HG02885 (cell line): ENCODE measurements around the gene LATS2.
"Not testable (repeated sequence)": the region's sequence is repeated elsewhere in the genome, so short reads cannot be mapped to it uniquely, and the experiment has no call there.

ENCODE experiments used
- ATAC-seq: cut with Tn5 transposase; IDR thresholded peaks from one replicate; pipeline ENCODE4 v1.9.1; 2021; ENCODE audit warnings: mild to moderate bottlenecking; ENCODE audit not compliant: unreplicated experiment, poor library complexity

The LATS2 gene

DNA sequence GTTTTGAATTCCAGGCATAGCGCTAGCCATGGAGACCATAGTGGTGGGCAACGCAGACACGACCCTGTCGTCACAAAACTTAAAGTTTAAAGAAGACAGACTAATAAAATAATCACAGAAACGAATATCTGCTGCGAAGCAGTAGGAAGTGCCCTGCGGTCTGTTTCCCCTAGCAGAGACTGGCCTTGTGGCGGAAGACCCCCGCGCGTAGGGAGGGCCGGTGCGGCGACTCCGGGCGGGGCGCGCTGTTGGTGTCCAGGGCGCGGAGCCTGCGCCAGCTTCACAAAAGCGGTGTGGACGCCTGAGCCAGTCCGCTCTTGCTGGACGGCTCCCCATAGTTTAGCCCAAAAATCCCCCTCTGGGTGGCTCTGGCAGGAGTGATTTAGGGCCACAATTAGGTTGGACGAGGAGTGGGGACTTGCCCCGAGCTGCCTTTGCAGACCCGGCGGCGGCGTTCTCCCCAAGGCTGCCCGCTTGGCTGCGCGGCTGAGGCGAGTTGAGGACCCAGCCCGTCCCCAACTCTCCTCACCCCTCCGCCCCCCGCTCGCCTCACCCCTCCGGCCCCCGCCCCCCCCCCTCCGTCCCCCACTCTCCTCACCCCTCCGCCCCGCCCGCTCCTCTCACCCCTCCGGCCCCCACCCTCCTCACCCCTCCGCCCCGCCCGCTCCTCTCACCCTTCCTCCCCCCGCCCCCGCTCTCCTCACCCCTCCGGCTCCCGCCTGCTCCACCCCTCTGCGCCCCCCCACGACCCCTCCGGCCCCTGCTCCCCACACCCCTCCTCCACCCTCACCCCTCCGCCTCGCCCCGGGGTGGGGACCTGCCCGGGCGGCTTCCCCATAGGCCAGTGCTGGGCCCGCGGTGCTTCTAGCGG, 14.2 kb upstream of the LATS2 start:
- ATAC-seq: no peak

DNA sequence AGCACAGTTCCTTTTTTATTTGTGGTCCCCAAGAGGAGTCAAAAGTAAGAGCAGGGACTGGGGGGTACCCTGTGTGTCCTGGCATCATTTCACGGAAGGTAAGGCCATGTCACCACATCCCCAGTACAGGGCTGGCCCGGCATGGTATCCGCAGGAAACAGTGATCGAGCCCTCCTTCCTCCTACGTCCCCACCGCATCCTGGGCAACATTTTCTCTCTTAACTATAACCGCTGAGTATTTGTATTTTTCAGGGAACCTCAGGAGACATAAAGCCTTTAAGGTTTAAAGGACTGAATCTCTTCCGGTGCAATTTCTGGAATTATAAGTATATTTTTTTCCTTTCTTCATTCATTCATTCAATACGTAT, 13.6 kb upstream of the LATS2 start:
- no peak for ATAC-seq

DNA sequence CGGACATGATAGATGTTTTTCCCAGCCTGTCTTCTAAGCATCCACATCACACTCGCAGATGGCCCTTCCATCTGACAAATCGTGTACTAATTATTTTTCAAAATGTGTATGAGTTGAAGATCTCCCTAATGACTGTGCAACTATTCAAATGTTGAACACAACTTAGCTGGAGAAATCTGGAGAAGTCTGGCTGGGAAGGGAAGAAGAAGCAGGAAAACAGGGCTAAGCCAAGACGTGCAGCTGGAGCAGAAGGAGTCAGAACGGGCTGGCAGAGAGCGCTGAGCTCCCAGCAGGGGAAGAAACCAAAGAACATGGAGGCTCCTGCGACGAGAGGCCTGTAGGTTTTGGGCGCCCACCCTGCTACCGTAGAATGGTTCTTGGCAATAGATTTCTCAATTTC, 13.2 kb upstream of the LATS2 start:
- no peak for ATAC-seq

DNA sequence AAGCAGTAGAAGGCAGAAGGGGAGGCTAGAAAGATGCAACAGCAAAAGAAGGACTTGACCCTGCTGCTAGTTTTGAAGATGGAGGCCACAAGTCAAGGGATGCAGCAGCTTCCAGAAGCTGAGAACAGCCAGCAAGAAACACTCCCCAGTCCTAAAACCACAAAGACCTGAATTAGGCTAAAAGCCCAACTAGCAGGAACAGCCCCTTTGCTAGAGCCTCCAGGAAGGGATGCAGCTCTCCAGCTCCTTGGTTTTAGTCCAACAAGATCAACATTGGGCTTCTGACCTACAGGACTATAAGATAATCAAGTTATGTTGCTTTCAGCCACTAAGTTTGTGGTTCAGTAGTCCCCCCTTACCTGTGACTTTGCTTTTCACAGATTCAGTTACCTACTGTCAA, 10.5 kb upstream of the LATS2 start:
- no peak for ATAC-seq

DNA sequence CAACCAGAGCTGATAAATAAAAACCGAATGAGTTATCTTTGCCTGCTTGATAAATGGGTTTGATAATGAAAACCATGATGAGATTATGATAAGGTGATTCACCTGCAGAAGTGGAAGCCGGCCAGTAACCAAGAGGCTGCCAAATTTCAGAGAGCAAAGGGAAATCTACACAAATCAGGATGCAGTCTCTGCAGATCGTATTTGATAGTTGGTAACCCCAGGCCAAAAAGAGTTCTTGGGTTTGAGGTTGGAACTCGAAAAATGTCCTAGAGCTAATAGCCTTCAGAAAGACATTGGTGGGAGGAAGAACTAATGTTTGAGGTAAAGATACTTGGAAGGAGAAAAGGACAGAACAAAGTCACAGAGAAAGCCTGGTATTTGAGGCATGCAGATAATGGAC, 9.6 kb upstream of the LATS2 start:
- ATAC-seq: no peak

DNA sequence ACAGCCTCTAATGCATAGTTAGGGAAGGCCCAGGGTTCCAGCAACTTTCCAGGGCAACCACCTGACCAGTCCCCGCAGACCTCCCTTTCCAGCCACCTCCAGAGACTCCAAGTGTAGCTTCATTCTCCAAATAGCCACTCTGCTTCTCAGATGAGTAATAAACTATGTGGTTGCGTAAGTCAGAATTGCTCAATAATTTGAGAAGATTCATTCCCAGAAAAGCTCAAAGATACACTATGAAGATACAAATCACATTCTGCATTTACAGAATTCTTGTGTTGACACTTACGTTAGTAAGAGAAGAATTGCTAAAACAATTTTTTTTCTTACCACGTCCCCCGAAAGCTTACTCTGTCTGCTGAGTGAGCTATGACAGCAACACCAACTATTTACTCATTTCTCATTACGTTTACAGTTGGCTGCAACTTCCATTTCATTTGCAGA, 8.2 kb upstream of the LATS2 start:
- ATAC-seq: no peak

DNA sequence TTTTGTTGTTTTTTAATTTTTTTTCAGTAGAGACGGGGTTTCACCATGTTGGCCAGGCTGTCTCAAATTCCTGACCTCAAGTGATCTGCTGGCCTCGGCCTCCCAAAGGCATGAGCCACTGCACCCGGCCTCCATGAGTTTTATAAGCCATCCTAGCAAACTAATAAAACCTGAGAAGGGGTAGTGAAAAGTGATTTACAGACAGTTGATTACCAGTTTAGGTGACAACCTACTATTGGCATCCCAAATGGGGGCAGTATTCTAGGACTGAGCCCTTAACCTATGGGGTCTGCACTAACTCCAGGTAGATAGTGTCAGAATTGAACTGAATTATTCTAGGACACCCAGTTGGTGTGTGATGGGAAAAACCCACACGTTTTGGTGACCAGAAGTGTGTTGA, 6.5 kb upstream of the LATS2 start:
- no peak for ATAC-seq

DNA sequence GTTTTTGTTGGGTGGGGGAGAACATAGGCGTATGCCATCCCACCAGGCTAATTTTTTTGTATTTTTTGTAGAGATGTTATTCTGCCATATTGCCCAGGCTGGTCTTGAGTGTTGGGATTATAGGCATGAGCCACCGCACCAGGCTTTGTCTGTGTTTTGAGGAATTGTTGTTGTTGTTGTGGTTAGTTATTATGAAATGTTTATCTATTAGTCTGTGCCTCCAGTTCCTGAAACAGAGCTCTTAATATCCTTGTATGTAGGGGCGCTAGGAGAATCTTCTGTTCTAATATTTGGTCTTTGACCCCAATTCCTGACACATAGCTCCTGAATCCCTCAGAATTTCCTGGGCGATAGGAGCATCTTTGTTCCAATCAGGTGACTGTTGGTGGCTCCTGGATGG, 5.6 kb upstream of the LATS2 start:
- ATAC-seq: no peak

DNA sequence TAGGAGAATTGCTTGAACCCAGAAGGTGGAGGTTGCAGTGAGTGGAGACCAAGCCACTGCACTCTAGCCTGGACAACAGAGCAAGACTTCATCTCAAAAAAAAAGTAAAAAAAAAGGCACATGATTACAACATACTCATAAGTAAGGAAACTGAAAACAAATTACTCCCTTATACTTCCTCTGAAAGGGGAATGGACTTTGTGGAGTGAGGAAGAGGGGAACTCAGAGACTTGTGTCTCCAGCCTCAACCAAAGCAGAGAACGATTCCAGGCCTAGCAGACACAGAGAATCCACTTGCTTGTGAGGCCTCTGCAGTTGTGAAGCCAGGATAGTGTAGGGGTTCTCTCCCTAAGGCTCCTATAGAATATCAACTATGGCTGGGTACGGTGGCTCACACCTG, 4.3 kb upstream of the LATS2 start:
- ATAC-seq: no peak

DNA sequence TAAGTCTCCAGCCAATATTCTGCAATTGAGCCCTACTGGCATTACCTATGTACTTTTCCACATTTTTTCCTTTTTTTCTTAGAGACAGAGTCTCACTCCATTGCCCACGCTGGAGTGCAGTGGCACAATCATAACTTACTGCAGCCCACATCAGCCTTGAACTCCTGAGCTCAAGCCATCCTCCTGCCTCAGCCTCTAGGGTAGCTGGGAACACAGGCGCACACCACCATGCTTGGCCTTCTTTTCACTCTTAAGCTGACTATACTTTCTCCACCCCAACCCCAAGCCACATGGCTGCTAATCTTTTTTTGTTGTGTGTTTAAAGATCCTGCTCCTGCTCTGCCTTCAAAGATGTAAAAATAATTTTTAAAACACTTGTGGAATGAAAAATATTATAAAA, 1.6 kb upstream of the LATS2 start:
- ATAC-seq: no peak

DNA sequence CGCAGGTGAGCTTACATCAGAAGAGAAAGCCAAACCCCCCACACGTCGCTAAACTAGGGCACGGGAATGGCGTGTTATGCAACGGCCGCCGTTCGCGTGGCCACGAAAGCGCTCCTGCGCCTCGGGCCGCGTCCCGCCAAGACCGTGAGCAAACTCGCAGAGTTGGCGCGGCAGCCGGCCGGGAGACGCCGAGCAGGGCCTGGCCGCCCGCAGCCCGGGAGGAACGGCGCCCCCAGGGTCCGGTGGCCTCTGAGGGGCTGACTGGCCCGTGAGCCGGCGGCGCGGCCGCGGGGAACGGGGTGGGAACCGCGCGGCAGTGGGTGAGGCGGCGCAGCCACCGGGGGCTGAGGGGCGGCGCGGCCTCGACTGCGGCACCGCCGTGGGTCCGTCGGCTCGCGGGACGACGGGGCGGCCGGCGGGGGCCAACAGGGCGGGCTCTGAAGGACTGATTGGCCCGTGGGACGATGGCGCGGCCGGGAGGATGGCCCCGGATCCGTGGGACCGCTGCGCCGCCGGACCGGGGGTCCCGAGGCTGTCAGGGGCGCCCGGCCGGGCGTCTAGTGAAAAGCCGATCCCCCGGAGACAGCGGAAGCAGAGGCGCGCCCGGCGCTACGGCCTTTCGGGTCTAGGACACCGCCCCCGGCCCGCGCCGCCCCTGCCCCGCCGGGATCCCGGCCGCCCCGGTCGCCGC, 903 bp downstream of the LATS2 start:
- ATAC-seq: peak; percentile 12

DNA sequence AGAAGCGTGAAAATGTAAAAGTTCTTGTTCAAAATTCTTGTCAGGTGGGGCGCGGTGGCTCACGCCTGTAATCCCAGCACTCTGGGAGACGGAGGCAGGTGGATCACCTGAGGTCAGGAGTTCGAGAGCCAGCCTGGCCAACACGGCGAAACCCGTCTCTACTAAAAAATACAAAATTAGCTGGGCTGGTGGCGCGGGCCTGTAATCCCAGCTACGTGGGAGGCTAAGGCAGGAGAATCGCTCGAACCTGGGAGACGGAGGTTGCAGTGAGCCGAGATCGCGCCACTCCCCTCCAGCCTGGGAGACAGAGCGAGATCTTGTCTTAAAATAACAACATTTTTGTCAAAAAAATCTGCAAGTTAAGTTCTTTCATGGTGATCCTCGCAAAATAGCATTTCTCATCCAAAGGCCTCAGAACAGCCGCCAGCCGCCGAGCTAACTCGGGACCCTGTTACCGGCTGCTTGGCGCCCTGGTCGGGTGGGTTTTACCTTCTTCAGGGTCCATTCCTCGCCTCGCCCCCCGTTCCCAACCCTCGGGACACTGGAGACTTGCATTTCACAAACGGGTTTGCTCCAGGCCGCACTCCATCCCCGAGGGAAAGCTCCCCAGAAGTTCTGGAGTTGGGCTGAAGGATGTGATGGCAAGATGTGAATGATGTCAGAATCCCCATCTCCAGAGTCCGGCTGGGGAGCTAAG, 1.6 kb downstream of the LATS2 start:
- no peak for ATAC-seq

DNA sequence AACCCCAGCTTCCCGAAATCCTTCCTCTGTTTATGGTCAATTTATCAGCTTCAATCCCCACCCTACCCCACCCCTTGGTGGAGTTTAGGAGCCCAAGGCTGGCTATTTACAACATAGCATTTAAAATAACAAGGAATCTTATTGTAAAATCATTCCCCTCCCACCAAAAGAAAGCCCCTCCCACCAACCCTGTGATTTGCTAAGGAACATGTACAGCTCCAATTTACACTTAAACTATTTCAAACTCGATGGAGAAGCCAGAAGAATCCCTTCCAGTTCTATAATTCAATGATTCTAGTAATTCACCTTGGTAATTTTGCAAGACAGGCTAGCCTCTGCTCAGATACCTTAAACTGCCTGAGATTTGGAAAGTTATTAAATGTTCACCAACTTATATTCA, 3.0 kb downstream of the LATS2 start:
- no peak for ATAC-seq

DNA sequence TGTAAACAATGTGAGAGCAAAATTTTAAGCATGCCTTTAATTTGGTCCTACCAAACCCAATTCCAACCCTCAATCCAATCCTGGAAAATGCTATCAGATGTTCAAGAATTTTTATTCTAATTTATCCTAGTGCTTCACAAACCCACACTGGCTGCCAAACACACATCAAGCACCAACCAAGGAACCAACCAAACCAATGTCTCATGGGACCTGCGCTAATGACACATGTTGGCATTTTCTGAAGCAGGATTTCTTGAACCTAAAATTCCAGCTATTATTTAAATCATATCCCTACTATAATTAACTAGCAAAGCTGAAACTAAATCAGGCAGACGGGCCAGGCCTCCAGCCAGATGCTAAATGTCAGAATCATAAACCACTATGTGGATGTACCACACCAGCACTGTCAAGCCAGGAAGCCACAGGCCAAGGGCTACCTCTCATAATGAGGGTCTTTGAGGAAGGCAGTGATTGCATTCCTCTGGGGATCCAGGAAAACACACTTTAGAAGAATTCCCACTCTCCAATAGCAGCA, 5.8 kb downstream of the LATS2 start:
- ATAC-seq: no peak

DNA sequence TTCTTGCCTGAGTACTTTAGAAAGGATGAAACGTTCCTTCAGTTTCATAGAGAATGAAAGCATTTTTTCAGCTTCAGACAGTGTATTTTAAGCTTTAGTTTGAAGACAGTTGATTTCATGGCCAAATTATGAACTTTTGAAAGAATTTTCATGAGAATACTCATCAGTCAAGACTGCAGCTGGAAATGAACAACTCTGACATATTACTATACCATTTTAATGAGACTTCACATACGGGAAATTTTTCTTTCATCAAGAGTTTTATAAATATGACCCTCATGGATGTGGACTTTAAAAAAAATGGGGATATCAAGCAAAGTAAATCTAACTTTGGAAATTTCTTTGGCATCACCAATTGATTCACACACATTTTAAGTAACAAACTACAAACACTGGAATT, 6.4 kb downstream of the LATS2 start:
- ATAC-seq: no peak

DNA sequence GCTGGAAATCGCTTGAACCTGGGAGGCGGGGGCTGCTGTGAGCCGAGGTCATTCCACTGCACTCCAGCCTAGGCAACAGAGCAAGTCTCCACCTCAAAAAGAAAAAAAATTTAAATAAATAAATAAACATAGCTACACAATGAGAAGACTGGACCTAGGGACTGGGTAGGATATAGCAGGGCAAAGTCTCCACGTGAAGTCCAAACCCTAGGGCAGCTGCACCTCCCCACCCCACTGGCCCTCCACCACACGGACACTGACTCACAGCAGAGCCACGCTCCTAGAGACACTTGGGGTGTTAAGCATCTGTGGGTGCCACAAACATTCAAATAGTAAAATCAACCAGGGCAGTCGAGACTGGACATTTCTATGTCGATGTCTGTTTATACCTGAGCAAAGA, 7.1 kb downstream of the LATS2 start:
- ATAC-seq: no peak

DNA sequence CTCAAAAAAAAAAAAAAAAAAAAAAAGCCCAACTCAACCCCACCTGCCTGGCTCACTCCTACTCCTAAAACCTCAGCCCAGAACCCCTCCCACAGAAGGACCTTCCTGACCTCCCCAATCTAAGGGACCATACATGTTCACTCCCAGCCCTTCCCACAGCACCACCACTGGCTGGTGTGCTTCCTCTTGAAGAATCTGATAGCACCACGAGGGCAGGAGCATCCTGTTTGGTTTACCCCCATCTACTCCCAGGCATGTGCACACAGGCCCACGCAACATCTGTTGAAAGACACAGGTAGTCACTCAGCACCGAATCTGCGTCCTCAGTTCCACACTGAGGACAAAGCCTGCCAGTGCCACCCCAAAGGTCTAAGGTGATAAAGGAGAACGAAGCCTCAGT, 8.2 kb downstream of the LATS2 start:
- no peak for ATAC-seq

DNA sequence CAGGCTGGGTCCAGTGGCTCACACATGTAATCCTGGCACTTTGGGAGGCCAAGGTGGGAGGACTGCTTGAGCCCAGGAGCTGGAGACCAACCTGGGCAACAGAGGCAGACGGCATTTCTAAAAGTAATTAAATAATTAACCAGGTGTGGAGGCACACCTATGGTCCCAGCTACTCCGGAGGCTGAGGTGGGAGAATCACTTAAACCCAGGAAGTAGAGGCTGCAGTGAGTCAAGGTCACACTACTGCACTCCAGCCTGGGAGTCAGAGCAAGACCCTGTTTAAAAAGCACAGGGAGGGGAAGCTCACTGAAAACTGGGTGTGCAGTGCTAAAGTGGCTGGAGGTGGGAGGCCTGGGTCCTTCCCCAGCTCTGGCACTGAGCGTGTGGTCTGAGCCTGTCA, 9.7 kb downstream of the LATS2 start:
- no peak for ATAC-seq

DNA sequence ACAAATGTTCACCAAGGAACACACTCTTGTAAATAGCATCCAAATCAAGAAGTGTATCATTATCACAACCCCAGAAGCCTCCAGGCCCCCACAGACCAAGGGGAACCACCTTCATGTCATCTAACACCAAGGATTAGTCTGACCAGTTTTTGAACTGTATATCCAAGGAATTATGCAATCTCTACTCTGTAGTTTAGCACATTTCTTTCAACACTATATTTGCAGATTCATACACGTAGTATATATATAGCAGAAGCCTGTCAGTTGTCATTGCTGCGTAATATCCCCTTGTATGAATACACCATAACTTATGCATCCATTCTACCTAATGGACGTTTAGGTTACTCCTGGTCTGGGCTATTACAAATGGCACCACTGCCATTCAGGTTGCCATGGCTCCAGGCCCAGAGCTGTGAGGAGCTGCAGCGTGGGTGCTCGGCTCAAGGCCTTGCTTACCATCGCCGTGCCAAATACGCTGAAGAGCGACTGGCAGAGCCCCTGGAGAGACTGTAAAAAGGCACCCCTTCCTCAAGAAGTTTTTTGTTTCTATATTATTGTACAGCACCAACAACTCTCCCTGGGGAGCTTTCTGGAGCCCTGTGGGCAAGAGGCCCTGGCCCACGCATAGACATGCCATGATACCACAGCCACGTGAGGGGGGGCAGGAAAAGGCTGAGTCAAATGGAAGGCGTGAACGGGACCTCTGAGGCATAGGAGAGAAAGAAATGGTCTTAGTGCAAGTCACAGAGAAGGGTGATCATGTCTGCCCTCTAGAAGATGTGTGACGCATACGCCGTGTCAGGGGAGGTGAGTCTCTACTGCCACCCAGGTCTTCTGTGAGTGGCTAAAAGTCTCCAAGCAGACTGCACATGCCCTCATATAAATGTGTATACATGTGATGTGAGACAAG, 10.8 kb downstream of the LATS2 start:
- ATAC-seq: no peak

DNA sequence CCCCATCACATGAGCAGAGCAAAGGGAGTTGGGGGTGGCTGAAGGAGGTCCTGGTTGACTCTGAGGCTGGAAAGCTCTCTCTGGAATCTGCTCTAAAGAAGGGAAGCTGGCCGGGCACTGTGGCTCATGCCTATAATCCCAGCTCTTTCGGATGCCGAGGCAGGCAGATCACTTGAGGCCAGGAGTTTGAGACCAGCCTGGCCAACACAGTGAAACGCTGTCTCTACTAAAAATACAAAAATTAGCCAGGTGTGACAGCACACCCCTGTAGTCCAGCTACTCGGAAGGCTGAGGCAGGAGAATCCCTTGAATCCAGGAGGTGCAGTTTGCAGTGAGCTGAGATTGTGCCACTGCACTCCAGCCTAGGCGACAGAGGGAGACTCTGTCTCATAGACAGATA, 11.7 kb downstream of the LATS2 start:
- not testable (repeated sequence) for ATAC-seq
